H1 (cell line): Measurements from ENCODE around the gene ABITRAM. TPM values are rescaled to one million over a fixed set of nuclear protein-coding genes. Genes with fewer than 3 reads are reported as not detected.

ENCODE experiments used
- CTCF ChIA-PET: fragments of 300-600 bp; sonication (Branson Sonifier 250); formaldehyde crosslinking; loops from one replicate; lab custom pipeline; 2021; ENCODE audit not compliant: partially characterized antibody; lab: Charles Lee
- POLR2A ChIA-PET: fragments of 300-600 bp; sonication (Branson Sonifier 250); formaldehyde crosslinking; loops from one replicate; lab custom pipeline; 2021; ENCODE audit warnings: inconsistent platforms; ENCODE audit not compliant: partially characterized antibody; lab: Charles Lee
- DNase-seq, 2 experiments: peaks; one replicate each; pipeline versions ENCODE4 v3.0.0 to v3.0.0-alpha.2; 2010 to 2022; ENCODE audit warnings: low spot score in 2 of 2, low read depth in 1 of 2, mixed read lengths in 1 of 2
- FAIRE-seq: peaks from 2 replicates; lab custom pipeline; 2011; peaks lifted over from hg19 to GRCh38; lab: Jason Lieb, UNC
- H2AFZ ChIP-seq: 2 replicates; pipeline ENCODE4 v1.8.1; 2012; ENCODE audit warnings: low read length, inconsistent platforms
- H2AK5ac ChIP-seq: 2 replicates; pipeline ENCODE4 v1.6.1; 2013; ENCODE audit warnings: low read depth, low read length
- H2BK120ac ChIP-seq: replicated peaks from 2 replicates; pipeline ENCODE3; 2013; ENCODE audit warnings: low read depth, low read length, inconsistent platforms
- H2BK12ac ChIP-seq: 2 replicates; pipeline ENCODE4 v1.6.1; 2013; ENCODE audit warnings: low read depth, low read length
- H2BK15ac ChIP-seq: 2 replicates; pipeline ENCODE4 v1.6.1; 2013; ENCODE audit warnings: low read length
- H2BK20ac ChIP-seq: 2 replicates; pipeline ENCODE4 v1.6.1; 2013; ENCODE audit warnings: low read length
- H2BK5ac ChIP-seq: 2 replicates; pipeline ENCODE4 v1.6.1; 2013; ENCODE audit warnings: low read depth, low read length
- H3K14ac ChIP-seq: 2 replicates; pipeline ENCODE4 v1.6.1; 2013; ENCODE audit warnings: inconsistent platforms; ENCODE audit not compliant: insufficient read length
- H3K18ac ChIP-seq: 2 replicates; pipeline ENCODE4 v1.6.1; 2013; ENCODE audit warnings: low read length; ENCODE audit errors: extremely low read depth
- H3K23ac ChIP-seq: 2 replicates; pipeline ENCODE4 v1.6.1; 2013; ENCODE audit warnings: inconsistent platforms; ENCODE audit not compliant: insufficient read length
- H3K23me2 ChIP-seq: 2 replicates; pipeline ENCODE4 v1.6.1; 2013; ENCODE audit warnings: low read depth, low read length
- H3K27ac ChIP-seq: 2 replicates; pipeline ENCODE4 v1.6.1; 2011; ENCODE audit warnings: low read depth, low read length, inconsistent platforms
- H3K27me3 ChIP-seq, 4 experiments: replicated peaks in 1 of 4; 1 replicate in 1 of 4; 2 replicates in 3 of 4; pipeline versions ENCODE4 v1.6.1 to v1.8.1; 2011 to 2013; ENCODE audit warnings: low read length in 3 of 4, mild to moderate bottlenecking in 3 of 4, inconsistent platforms in 2 of 4, mixed read lengths in 2 of 4, moderate library complexity in 1 of 4; ENCODE audit not compliant: control insufficient read depth in 3 of 4, insufficient read depth in 3 of 4; ENCODE audit errors: extremely low read depth in 1 of 4
- H3K36me3 ChIP-seq, 4 experiments: 2 replicates each; pipeline versions ENCODE4 v1.6.1 to v1.8.1; 2011 to 2013; ENCODE audit warnings: mild to moderate bottlenecking in 4 of 4, low read length in 3 of 4, moderate library complexity in 2 of 4, control low read depth in 1 of 4, inconsistent platforms in 1 of 4; ENCODE audit not compliant: insufficient read depth in 4 of 4, control insufficient read depth in 2 of 4
- H3K4ac ChIP-seq: replicated peaks from 2 replicates; pipeline ENCODE3; 2013; ENCODE audit warnings: low read length, low read depth, mixed read lengths, inconsistent platforms; ENCODE audit not compliant: insufficient read length
- H3K4me1 ChIP-seq, 4 experiments: replicated peaks in 1 of 4; 1 replicate in 1 of 4; 2 replicates in 3 of 4; pipeline versions ENCODE4 v1.6.1 to v1.8.1; 2011 to 2013; ENCODE audit warnings: low read length in 3 of 4, inconsistent platforms in 2 of 4, mixed read lengths in 1 of 4; ENCODE audit not compliant: insufficient read depth in 4 of 4, control insufficient read depth in 3 of 4
- H3K4me2 ChIP-seq, 2 experiments: 2 replicates each; pipeline versions ENCODE4 v1.6.1 to v1.8.1; 2011 to 2013; ENCODE audit warnings: low read depth in 2 of 2, low read length in 2 of 2, control low read depth in 1 of 2, inconsistent platforms in 1 of 2, mild to moderate bottlenecking in 1 of 2; ENCODE audit not compliant: insufficient read depth in 1 of 2
- H3K4me3 ChIP-seq, 4 experiments: fragments of 200-600, 300-600 bp in 1 of 4; sonication (generic), shearing (Covaris generic), sonication (Bioruptor Twin) in 1 of 4; 2 replicates each; pipeline versions ENCODE4 v1.5.1 to v1.8.1; 2011 to 2016; ENCODE audit warnings: low read length in 4 of 4, low read depth in 3 of 4, control low read depth in 2 of 4, inconsistent platforms in 2 of 4, mild to moderate bottlenecking in 2 of 4, mixed read lengths in 1 of 4, moderate library complexity in 1 of 4; ENCODE audit not compliant: insufficient read depth in 2 of 4; ENCODE audit errors: extremely low read depth in 1 of 4
- H3K56ac ChIP-seq: replicated peaks from 2 replicates; pipeline ENCODE3; 2013; ENCODE audit warnings: low read depth, mild to moderate bottlenecking, mixed read lengths, low read length, inconsistent platforms; ENCODE audit not compliant: insufficient read length
- H3K79me1 ChIP-seq: 2 replicates; pipeline ENCODE4 v1.6.1; 2013; ENCODE audit warnings: low read depth, low read length, control low read depth
- H3K79me2 ChIP-seq, 2 experiments: 2 replicates each; pipeline versions ENCODE4 v1.6.1 to v1.8.1; 2012 to 2013; ENCODE audit warnings: low read length in 2 of 2, mild to moderate bottlenecking in 2 of 2, inconsistent platforms in 1 of 2; ENCODE audit not compliant: insufficient read depth in 2 of 2, control insufficient read depth in 1 of 2
- H3K9ac ChIP-seq, 4 experiments: replicated peaks in 1 of 4; 1 replicate in 1 of 4; 2 replicates in 3 of 4; pipeline versions ENCODE4 v1.6.1 to v1.8.1; 2011 to 2013; ENCODE audit warnings: low read depth in 3 of 4, low read length in 3 of 4, control low read depth in 2 of 4, mild to moderate bottlenecking in 2 of 4, moderate library complexity in 2 of 4, inconsistent platforms in 1 of 4; ENCODE audit errors: extremely low read depth in 1 of 4
- H3K9me3 ChIP-seq, 2 experiments: 2 replicates each; pipeline versions ENCODE4 v1.6.1 to v1.8.1; 2012 to 2013; ENCODE audit warnings: mild to moderate bottlenecking in 2 of 2, moderate library complexity in 2 of 2, control low read depth in 1 of 2, inconsistent platforms in 1 of 2, low read depth in 1 of 2, low read length in 1 of 2, mixed read lengths in 1 of 2; ENCODE audit not compliant: insufficient read depth in 2 of 2
- H4K20me1 ChIP-seq, 2 experiments: replicated peaks in 1 of 2; 2 replicates each; pipeline versions ENCODE3 to v1.8.1; 2011 to 2013; ENCODE audit warnings: inconsistent platforms in 2 of 2, low read length in 2 of 2, mild to moderate bottlenecking in 1 of 2; ENCODE audit not compliant: insufficient read depth in 2 of 2, control insufficient read depth in 1 of 2
- H4K5ac ChIP-seq: 2 replicates; pipeline ENCODE4 v1.6.1; 2013; ENCODE audit warnings: low read length, low read depth, mixed read lengths, inconsistent platforms; ENCODE audit not compliant: insufficient read length
- H4K8ac ChIP-seq: 2 replicates; pipeline ENCODE4 v1.8.0; 2013; ENCODE audit warnings: mild to moderate bottlenecking, moderate library complexity, low read length, inconsistent platforms; ENCODE audit not compliant: insufficient read depth; ENCODE audit errors: extremely low read depth
- H4K91ac ChIP-seq: replicated peaks from 2 replicates; pipeline ENCODE3; 2013; ENCODE audit warnings: low read length, mixed read lengths, inconsistent platforms; ENCODE audit not compliant: insufficient read length
- CEBPB ChIP-seq: IDR thresholded peaks from 2 replicates; pipeline ENCODE4 v1.6.1; 2012; ENCODE audit warnings: low read depth, low read length
- CHD1 ChIP-seq: IDR thresholded peaks from 2 replicates; pipeline ENCODE4 v1.6.1; 2012; ENCODE audit warnings: low read depth, low read length, improper control_type of control experiment
- CREB1 ChIP-seq: IDR thresholded peaks from 2 replicates; pipeline ENCODE4 v1.6.1; 2012; ENCODE audit warnings: inconsistent platforms
- HDAC2 ChIP-seq, 2 experiments: fragments of 300-600 bp in 1 of 2; sonication (generic) in 1 of 2; IDR thresholded peaks; 2 replicates each; pipeline ENCODE4 v1.6.1; 2011 to 2012; ENCODE audit warnings: low read depth in 2 of 2, low read length in 2 of 2, mild to moderate bottlenecking in 2 of 2, moderate library complexity in 2 of 2, borderline replicate concordance in 1 of 2, inconsistent platforms in 1 of 2
- JUN ChIP-seq: IDR thresholded peaks from 2 replicates; pipeline ENCODE4 v1.6.1; 2011; ENCODE audit warnings: low read depth, mild to moderate bottlenecking, improper control_type of control experiment, low read length
- MAFK ChIP-seq: IDR thresholded peaks from 2 replicates; pipeline ENCODE4 v1.6.1; 2012; ENCODE audit warnings: low read depth, mild to moderate bottlenecking, improper control_type of control experiment, low read length
- NANOG ChIP-seq: IDR thresholded peaks from 2 replicates; pipeline ENCODE4 v1.6.1; 2011; ENCODE audit warnings: low read length, low read depth, mild to moderate bottlenecking, inconsistent platforms; ENCODE audit not compliant: insufficient read depth, poor library complexity, severe bottlenecking
- RBBP5 ChIP-seq: IDR thresholded peaks from 2 replicates; pipeline ENCODE4 v1.7.1; 2012; ENCODE audit warnings: low read depth, mild to moderate bottlenecking, inconsistent platforms, low read length, moderate library complexity, borderline replicate concordance
- RFX5 ChIP-seq: IDR thresholded peaks from 2 replicates; pipeline ENCODE4 v1.6.1; 2011; ENCODE audit warnings: low read depth, low read length, improper control_type of control experiment, borderline replicate concordance
- SP1 ChIP-seq: IDR thresholded peaks from 2 replicates; pipeline ENCODE4 v1.6.1; 2011; ENCODE audit warnings: low read depth, low read length
- TAF7 ChIP-seq: optimal IDR thresholded peaks from 2 replicates; pipeline ENCODE3; 2011; ENCODE audit warnings: low read depth, mild to moderate bottlenecking, inconsistent platforms, low read length, moderate library complexity, borderline replicate concordance
- TCF12 ChIP-seq: IDR thresholded peaks from 2 replicates; pipeline ENCODE4 v1.6.1; 2011; ENCODE audit warnings: low read depth, mild to moderate bottlenecking, low read length
- TEAD4 ChIP-seq: IDR thresholded peaks from 2 replicates; pipeline ENCODE4 v1.6.1; 2012; ENCODE audit warnings: low read depth, low read length, inconsistent platforms, mixed read lengths
- ZNF274 ChIP-seq: IDR thresholded peaks from 2 replicates; pipeline ENCODE4 v1.7.0; 2012; ENCODE audit warnings: low read length, borderline replicate concordance; ENCODE audit errors: extremely low read depth
- WGBS, 2 experiments: shearing (Covaris generic) in 1 of 2; methylation state at CpG; one replicate each; pipeline versions ENCODE4 v1.1.6 to v1.1.7; 2013 to 2015; ENCODE audit warnings: low lambda C conversion rate in 2 of 2, mixed read lengths in 2 of 2, inconsistent platforms in 1 of 2, low coverage in 1 of 2, missing lambda C conversion rate in 1 of 2; ENCODE audit not compliant: insufficient replicate concordance in 2 of 2, insufficient coverage in 1 of 2, insufficient read length in 1 of 2; ENCODE audit errors: extremely low coverage in 1 of 2, missing lambda C conversion rate in 1 of 2; 5-methylcytosine and 5-hydroxymethylcytosine counted together
- polyA plus RNA-seq, 7 experiments: library from polyadenylated mRNA; depleted of rRNA in 3 of 7; stranded (reverse) in 5 of 7; unstranded in 2 of 7; fragments of >200 nt in 5 of 7; fragments of 200-250 nt in 2 of 7; gene quantifications; 1 replicate in 5 of 7; 2 replicates in 1 of 7; 4 replicates in 1 of 7; pipeline versions ENCODE4 v1.2.1 to v1.2.3, GENCODE V29; 2011 to 2013; ENCODE audit warnings: missing spikeins in 2 of 7, mixed read lengths in 2 of 7
- total RNA-seq: library from RNA; stranded (reverse); fragmentation: NEBNext Ultra II Directional; extraction: Animal tissue kit (Norgen Biotek cat#: 25700); gene quantifications from 2 replicates; pipeline ENCODE4 v1.2.1, GENCODE V29; 2021

Gene ABITRAM
- total and polyA plus RNA-seq, 2 of the 8 experiments (the other 6 are each of a cell fraction or from before 2014, with no cell fraction given): 8.4 to 9.0 TPM

DNA sequence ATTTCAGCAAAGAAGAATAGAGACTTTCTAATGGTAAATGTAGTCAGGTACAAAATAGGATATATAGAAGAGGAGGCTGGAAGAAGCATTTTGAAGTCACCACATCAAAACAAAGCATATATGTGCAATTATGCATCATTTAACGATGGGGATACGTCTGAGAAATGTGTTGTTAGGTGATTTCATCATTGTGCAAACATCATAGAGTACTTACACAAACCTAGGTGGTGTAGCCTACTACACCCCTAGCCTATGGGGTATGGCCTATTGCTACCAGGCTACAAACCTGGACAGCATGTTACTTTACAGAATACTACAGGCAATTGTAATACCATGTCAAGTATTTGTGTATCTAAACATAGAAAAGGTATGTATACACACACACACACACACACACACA lies 28.7 kb upstream of the ABITRAM start:
- Histone ChIP-seq H3K18ac (no peak overlapping the region), H3K79me1 (no peaks in the 10 kb centered on the region), H2BK120ac (no peak overlapping the region), H2BK5ac (no peak overlapping the region), H3K27ac (no peak overlapping the region), H3K9ac (no peak overlapping the region), H2BK12ac (no peak overlapping the region), H4K20me1 (peaks cover 0 to 4% of the 10 kb centered on the region in 2 experiments), H4K91ac (no peak overlapping the region), H3K36me3 (peaks cover 10 to 74% (median 35%) of the 10 kb centered on the region in 4 experiments; a peak in 7 of 8 replicates), H2AK5ac (no peak overlapping the region), H3K79me2 (no peaks in the 10 kb centered on the region), H3K4me1 (no peaks in the 10 kb centered on the region), H3K23me2 (peaks cover 2% of the 10 kb centered on the region; the same call in 1 of the 2 replicates), H4K8ac (no peak overlapping the region), H2AFZ (no peak overlapping the region), H3K23ac (no peak overlapping the region), H3K9me3 (no peaks in the 10 kb centered on the region), H2BK15ac (no peak overlapping the region), H4K5ac (no peak overlapping the region), H3K4me2 (no peak overlapping the region), H3K56ac (no peak overlapping the region), H3K4me3 (no peak overlapping the region), H3K27me3 (no peaks in the 10 kb centered on the region), H3K14ac (no peak overlapping the region), H2BK20ac (no peak overlapping the region), H3K4ac (no peak overlapping the region)
- no peak for DNase-seq
- WGBS, 2 experiments: 74% methylated on average over 2 of the region's 2 CpGs; no CpG with 5 or more reads in 1 of the 2 experiments
- FAIRE-seq: no peak
- POLR2A ChIA-PET: no interaction called here
- CTCF ChIA-PET: no interaction called here
- TF ChIP-seq HDAC2 (IDR thresholded peaks at IDR 0.05; ENCODE audit: borderline replicate concordance in 1 of 2, low read depth in 2 of 2, low read length in 2 of 2) (no peak), NANOG (no peak), TAF7 (no peak), CHD1 (no peak), SP1 (no peak), CEBPB (no peak), TCF12 (no peak), RFX5 (no peak), ZNF274 (no peak), TEAD4 (no peak), RBBP5 (no peak), JUN (no peak), MAFK (no peak), CREB1 (no peak)
